Fibroblast of skin of back (primary cell): Measurements from ENCODE around the gene ST6GALNAC5.
A peak's percentile ranks its signal among the peaks of the same experiment; 100 is the strongest.

Experiments
- DNase-seq: peaks from one replicate; pipeline ENCODE4 v3.0.0-alpha.2; 2013

The ST6GALNAC5 gene

GRCh38 chr1:76868154-76868882, 1.0 kb downstream of the ST6GALNAC5 start:
- peak; percentile 50 for DNase-seq

- no peak for DNase-seq
Observed at GRCh38 chr1:76868916-76869315, 1.6 kb downstream of the ST6GALNAC5 start.

- DNase-seq, result no peak
Observed at GRCh38 chr1:76870037-76870436, 2.8 kb downstream of the ST6GALNAC5 start.

GRCh38 chr1:76871355-76871974, 4.2 kb downstream of the ST6GALNAC5 start:
- no peak for DNase-seq

GRCh38 chr1:76872944-76873343, 5.7 kb downstream of the ST6GALNAC5 start:
- DNase-seq, result no peak

GRCh38 chr1:76876655-76877395, 9.5 kb downstream of the ST6GALNAC5 start:
- no peak for DNase-seq

GRCh38 chr1:76879014-76879413, 11.7 kb downstream of the ST6GALNAC5 start:
- DNase-seq, result peak; percentile 60

GRCh38 chr1:76881762-76882161, 14.5 kb downstream of the ST6GALNAC5 start:
- DNase-seq, result no peak

- DNase-seq, result peak; percentile 26
Observed at GRCh38 chr1:76891931-76892622, 24.8 kb downstream of the ST6GALNAC5 start.

- DNase-seq, result no peak
Observed at GRCh38 chr1:76892675-76893074, 25.4 kb downstream of the ST6GALNAC5 start.

GRCh38 chr1:76901158-76901767, 34.0 kb downstream of the ST6GALNAC5 start:
- DNase-seq, result peak; percentile 61

GRCh38 chr1:76905876-76906595, 38.8 kb downstream of the ST6GALNAC5 start:
- no peak for DNase-seq

GRCh38 chr1:76909311-76909710, 42.0 kb downstream of the ST6GALNAC5 start:
- DNase-seq, result no peak

GRCh38 chr1:76919085-76919484, 51.8 kb downstream of the ST6GALNAC5 start:
- DNase-seq, result no peak

- no peak for DNase-seq
Observed at GRCh38 chr1:76921590-76921989, 54.3 kb downstream of the ST6GALNAC5 start.

GRCh38 chr1:76925825-76926224, 58.5 kb downstream of the ST6GALNAC5 start:
- no peak for DNase-seq

- no peak for DNase-seq
Observed at GRCh38 chr1:76928522-76928921, 61.2 kb downstream of the ST6GALNAC5 start.

- DNase-seq, result no peak
Observed at GRCh38 chr1:76929136-76929535, 61.9 kb downstream of the ST6GALNAC5 start.

- no peak for DNase-seq
Observed at GRCh38 chr1:76933847-76934815, 66.9 kb downstream of the ST6GALNAC5 start.

- no peak for DNase-seq
Observed at GRCh38 chr1:76938304-76938703, 71.0 kb downstream of the ST6GALNAC5 start.
